Measurements from ENCODE around the gene SMARCA4. TPM values are rescaled to one million over a fixed set of nuclear protein-coding genes. Genes with fewer than 3 reads are reported as not detected.

Gene SMARCA4
- total and polyA plus RNA-seq, 2 experiments from 2014 or later = 177 to 336 TPM

- Histone ChIP-seq H3K4me2 (no peak overlapping the region), H2AFZ (no peak overlapping the region), H3K4me3 (no peak overlapping the region), H3K27me3 (ENCODE audit: insufficient read depth) (no peaks in the 10 kb centered on the region), H3F3A (replicated peaks; ENCODE audit: low read depth) (0 out of 2 replicates have a peak, but pooled peaks cover 3% of the 10 kb centered on the region), H4K20me1 (replicated peaks; ENCODE audit: insufficient read depth) (no peaks in the 10 kb centered on the region), H3K27ac (ENCODE audit: low read depth) (no peak overlapping the region), H3K36me3 (ENCODE audit: insufficient read depth) (no peaks in the 10 kb centered on the region), H3K9me2 (ENCODE audit: insufficient read depth) (no peaks in the 10 kb centered on the region), H3K4me1 (ENCODE audit: insufficient read depth) (peaks cover 4% of the 10 kb centered on the region; the same call in 1 of the 2 replicates), H3K79me2 (replicated peaks; ENCODE audit: insufficient read depth) (no peaks in the 10 kb centered on the region)
- Mint-ChIP-seq H3K4me1 (peaks cover 6% of the 10 kb centered on the region; the same call in 2 of the 3 replicates), H3K27me3 (ENCODE audit: insufficient read depth, low read depth, poor library complexity) (peaks cover 2% of the 10 kb centered on the region), H3K9me3 (no peaks in the 10 kb centered on the region), H3K36me3 (ENCODE audit: low read depth) (no peaks in the 10 kb centered on the region), H3K27ac (no peak overlapping the region), H3K4me3 (no peak overlapping the region)
- DNase-seq (ENCODE audit: low spot score) = no peak
- TF ChIP-seq POLR2AphosphoS5 (IDR thresholded peaks at IDR 0.05; ENCODE audit: low read depth) (no peak), JUNB (IDR thresholded peaks at IDR 0.05; ENCODE audit: unreplicated experiment) (no peak), STAT1 (IDR thresholded peaks at IDR 0.05; ENCODE audit: unreplicated experiment) (no peak), ZNF331 (CRISPR knock-in tag; IDR thresholded peaks at IDR 0.05; ENCODE audit: low read depth) (no peak), CREB1 (CRISPR knock-in tag; IDR thresholded peaks at IDR 0.05; ENCODE audit: low read depth) (no peak)
- TF ChIP-seq, protein P1, sequence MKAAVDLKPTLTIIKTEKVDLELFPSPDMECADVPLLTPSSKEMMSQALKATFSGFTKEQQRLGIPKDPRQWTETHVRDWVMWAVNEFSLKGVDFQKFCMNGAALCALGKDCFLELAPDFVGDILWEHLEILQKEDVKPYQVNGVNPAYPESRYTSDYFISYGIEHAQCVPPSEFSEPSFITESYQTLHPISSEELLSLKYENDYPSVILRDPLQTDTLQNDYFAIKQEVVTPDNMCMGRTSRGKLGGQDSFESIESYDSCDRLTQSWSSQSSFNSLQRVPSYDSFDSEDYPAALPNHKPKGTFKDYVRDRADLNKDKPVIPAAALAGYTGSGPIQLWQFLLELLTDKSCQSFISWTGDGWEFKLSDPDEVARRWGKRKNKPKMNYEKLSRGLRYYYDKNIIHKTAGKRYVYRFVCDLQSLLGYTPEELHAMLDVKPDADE (IDR thresholded peaks at IDR 0.05) = no peak
- TF ChIP-seq, protein P2, sequence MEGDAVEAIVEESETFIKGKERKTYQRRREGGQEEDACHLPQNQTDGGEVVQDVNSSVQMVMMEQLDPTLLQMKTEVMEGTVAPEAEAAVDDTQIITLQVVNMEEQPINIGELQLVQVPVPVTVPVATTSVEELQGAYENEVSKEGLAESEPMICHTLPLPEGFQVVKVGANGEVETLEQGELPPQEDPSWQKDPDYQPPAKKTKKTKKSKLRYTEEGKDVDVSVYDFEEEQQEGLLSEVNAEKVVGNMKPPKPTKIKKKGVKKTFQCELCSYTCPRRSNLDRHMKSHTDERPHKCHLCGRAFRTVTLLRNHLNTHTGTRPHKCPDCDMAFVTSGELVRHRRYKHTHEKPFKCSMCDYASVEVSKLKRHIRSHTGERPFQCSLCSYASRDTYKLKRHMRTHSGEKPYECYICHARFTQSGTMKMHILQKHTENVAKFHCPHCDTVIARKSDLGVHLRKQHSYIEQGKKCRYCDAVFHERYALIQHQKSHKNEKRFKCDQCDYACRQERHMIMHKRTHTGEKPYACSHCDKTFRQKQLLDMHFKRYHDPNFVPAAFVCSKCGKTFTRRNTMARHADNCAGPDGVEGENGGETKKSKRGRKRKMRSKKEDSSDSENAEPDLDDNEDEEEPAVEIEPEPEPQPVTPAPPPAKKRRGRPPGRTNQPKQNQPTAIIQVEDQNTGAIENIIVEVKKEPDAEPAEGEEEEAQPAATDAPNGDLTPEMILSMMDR (conservative IDR thresholded peaks at IDR 0.05; ENCODE audit: low read depth in 2 of 2) = no peak
- ATAC-seq = no peak
These were observed 15.6 kb upstream of the SMARCA4 start for GRCh38 chr19:10945264-10945663.

DNA sequence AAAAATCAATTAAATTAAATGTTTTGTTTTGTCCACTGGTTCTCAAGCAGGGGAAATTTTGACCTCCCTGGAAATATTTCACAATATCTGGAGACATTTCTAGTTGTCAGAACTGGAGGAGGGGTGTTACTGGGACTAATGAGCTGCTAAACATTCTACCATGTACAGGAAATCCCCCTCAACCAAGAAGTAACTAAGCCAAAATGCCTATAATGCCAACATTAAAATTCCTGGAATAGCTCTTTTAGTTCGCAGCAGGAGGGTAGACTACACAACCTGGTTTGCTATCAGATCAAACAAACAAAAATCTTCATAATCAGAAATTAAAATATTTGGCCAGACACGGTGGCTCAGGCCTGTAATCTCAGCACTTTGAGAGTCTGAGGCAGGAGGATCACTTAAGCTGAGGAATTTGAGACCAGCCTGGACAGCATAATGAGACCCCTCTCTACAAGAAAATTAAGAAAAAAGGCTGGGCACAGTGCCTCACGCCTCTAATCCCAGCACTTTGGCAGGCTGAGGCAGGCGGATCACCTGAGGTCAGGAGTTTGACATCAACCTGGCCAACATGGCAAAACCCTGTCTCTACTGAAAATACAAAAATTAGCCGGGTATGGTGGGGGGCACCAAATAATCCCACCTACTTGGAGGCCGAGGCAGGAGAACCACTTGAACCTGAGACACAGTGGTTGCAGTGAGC, 13.7 kb upstream of the SMARCA4 start:
- Histone ChIP-seq H3K79me2 (replicated peaks; ENCODE audit: insufficient read depth) (no peaks in the 10 kb centered on the region), H3K4me2 (no peak overlapping the region), H3K9me2 (ENCODE audit: insufficient read depth) (no peaks in the 10 kb centered on the region), H3K36me3 (ENCODE audit: insufficient read depth) (no peaks in the 10 kb centered on the region), H3F3A (replicated peaks; ENCODE audit: low read depth) (0 out of 2 replicates have a peak, but pooled peaks cover 3% of the 10 kb centered on the region), H4K20me1 (replicated peaks; ENCODE audit: insufficient read depth) (no peaks in the 10 kb centered on the region), H3K27ac (ENCODE audit: low read depth) (no peak overlapping the region), H3K27me3 (ENCODE audit: insufficient read depth) (no peaks in the 10 kb centered on the region), H2AFZ (no peak overlapping the region), H3K4me3 (no peak overlapping the region), H3K4me1 (ENCODE audit: insufficient read depth) (no peaks in the 10 kb centered on the region)
- Mint-ChIP-seq H3K4me3 (no peak overlapping the region), H3K27ac (no peak overlapping the region), H3K4me1 (peaks cover 4% of the 10 kb centered on the region; the same call in 1 of the 3 replicates), H3K9me3 (no peaks in the 10 kb centered on the region), H3K36me3 (ENCODE audit: low read depth) (no peaks in the 10 kb centered on the region), H3K27me3 (ENCODE audit: insufficient read depth, low read depth, poor library complexity) (peaks cover 2% of the 10 kb centered on the region)
- DNase-seq (ENCODE audit: low spot score) = no peak
- no peak for ATAC-seq
- TF ChIP-seq EZH2phosphoT487 (IDR thresholded peaks at IDR 0.05; ENCODE audit: unreplicated experiment) (no peak), JUNB (IDR thresholded peaks at IDR 0.05; ENCODE audit: unreplicated experiment) (no peak), NANOG (IDR thresholded peaks at IDR 0.05; ENCODE audit: borderline replicate concordance) (no peak), POLR2AphosphoS5 (IDR thresholded peaks at IDR 0.05; ENCODE audit: low read depth) (no peak)
- TF ChIP-seq, protein P3, sequence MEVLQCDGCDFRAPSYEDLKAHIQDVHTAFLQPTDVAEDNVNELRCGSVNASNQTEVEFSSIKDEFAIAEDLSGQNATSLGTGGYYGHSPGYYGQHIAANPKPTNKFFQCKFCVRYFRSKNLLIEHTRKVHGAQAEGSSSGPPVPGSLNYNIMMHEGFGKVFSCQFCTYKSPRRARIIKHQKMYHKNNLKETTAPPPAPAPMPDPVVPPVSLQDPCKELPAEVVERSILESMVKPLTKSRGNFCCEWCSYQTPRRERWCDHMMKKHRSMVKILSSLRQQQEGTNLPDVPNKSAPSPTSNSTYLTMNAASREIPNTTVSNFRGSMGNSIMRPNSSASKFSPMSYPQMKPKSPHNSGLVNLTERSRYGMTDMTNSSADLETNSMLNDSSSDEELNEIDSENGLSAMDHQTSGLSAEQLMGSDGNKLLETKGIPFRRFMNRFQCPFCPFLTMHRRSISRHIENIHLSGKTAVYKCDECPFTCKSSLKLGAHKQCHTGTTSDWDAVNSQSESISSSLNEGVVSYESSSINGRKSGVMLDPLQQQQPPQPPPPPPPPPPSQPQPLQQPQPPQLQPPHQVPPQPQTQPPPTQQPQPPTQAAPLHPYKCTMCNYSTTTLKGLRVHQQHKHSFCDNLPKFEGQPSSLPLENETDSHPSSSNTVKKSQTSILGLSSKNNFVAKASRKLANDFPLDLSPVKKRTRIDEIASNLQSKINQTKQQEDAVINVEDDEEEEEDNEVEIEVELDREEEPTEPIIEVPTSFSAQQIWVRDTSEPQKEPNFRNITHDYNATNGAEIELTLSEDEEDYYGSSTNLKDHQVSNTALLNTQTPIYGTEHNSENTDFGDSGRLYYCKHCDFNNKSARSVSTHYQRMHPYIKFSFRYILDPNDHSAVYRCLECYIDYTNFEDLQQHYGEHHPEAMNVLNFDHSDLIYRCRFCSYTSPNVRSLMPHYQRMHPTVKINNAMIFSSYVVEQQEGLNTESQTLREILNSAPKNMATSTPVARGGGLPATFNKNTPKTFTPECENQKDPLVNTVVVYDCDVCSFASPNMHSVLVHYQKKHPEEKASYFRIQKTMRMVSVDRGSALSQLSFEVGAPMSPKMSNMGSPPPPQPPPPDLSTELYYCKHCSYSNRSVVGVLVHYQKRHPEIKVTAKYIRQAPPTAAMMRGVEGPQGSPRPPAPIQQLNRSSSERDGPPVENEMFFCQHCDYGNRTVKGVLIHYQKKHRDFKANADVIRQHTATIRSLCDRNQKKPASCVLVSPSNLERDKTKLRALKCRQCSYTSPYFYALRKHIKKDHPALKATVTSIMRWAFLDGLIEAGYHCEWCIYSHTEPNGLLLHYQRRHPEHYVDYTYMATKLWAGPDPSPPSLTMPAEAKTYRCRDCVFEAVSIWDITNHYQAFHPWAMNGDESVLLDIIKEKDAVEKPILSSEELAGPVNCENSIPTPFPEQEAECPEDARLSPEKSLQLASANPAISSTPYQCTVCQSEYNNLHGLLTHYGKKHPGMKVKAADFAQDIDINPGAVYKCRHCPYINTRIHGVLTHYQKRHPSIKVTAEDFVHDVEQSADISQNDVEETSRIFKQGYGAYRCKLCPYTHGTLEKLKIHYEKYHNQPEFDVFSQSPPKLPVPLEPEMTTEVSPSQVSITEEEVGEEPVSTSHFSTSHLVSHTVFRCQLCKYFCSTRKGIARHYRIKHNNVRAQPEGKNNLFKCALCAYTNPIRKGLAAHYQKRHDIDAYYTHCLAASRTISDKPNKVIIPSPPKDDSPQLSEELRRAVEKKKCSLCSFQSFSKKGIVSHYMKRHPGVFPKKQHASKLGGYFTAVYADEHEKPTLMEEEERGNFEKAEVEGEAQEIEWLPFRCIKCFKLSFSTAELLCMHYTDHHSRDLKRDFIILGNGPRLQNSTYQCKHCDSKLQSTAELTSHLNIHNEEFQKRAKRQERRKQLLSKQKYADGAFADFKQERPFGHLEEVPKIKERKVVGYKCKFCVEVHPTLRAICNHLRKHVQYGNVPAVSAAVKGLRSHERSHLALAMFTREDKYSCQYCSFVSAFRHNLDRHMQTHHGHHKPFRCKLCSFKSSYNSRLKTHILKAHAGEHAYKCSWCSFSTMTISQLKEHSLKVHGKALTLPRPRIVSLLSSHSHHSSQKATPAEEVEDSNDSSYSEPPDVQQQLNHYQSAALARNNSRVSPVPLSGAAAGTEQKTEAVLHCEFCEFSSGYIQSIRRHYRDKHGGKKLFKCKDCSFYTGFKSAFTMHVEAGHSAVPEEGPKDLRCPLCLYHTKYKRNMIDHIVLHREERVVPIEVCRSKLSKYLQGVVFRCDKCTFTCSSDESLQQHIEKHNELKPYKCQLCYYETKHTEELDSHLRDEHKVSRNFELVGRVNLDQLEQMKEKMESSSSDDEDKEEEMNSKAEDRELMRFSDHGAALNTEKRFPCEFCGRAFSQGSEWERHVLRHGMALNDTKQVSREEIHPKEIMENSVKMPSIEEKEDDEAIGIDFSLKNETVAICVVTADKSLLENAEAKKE (CRISPR knock-in tag; IDR thresholded peaks at IDR 0.05) = no peak

Measured in GM23338 (cell line).